GM23338 (cell line): Measurements from ENCODE around the gene TIMM23B.
"Not testable (repeated sequence)": the region's sequence is repeated elsewhere in the genome, so short reads cannot be mapped to it uniquely, and the experiment has no call there.

Source experiments
- CREB1 ChIP-seq: fragments of 250-450 bp; sonication (Bioruptor Pico); IDR thresholded peaks from 2 replicates; pipeline ENCODE4 v1.5.0; 2020; ENCODE audit warnings: low read depth, mild to moderate bottlenecking, moderate library complexity
- EZH2 ChIP-seq: fragments of 200-600 bp; sonication (generic); IDR thresholded peaks from one replicate; pipeline ENCODE4 v1.8.0; 2017; ENCODE audit warnings: antibody characterized with exemption, mild to moderate bottlenecking, low read depth; ENCODE audit not compliant: unreplicated experiment
- EZH2phosphoT487 ChIP-seq: fragments of 200-600 bp; sonication (generic); IDR thresholded peaks from one replicate; pipeline ENCODE4 v1.8.1; 2018; ENCODE audit warnings: antibody characterized with exemption; ENCODE audit not compliant: unreplicated experiment
- JUNB ChIP-seq: IDR thresholded peaks from one replicate; pipeline ENCODE4 v1.6.1; 2016; ENCODE audit warnings: antibody characterized with exemption; ENCODE audit not compliant: unreplicated experiment
- POLR2AphosphoS5 ChIP-seq: IDR thresholded peaks from 2 replicates; pipeline ENCODE4 v1.6.1; 2016; ENCODE audit warnings: antibody characterized with exemption, low read depth
- REST ChIP-seq: IDR thresholded peaks from one replicate; pipeline ENCODE4 v1.6.1; 2018; ENCODE audit warnings: antibody characterized with exemption; ENCODE audit not compliant: unreplicated experiment
- STAT1 ChIP-seq: IDR thresholded peaks from one replicate; pipeline ENCODE4 v1.6.1; 2016; ENCODE audit warnings: antibody characterized with exemption; ENCODE audit not compliant: unreplicated experiment
- ZNF114 ChIP-seq: fragments of 250-450 bp; sonication (Bioruptor Pico); IDR thresholded peaks from 2 replicates; pipeline ENCODE4 v1.5.0; 2020; ENCODE audit warnings: mild to moderate bottlenecking, moderate library complexity
- ZNF331 ChIP-seq: fragments of 250-450 bp; sonication (Bioruptor Pico); IDR thresholded peaks from 2 replicates; pipeline ENCODE4 v1.5.0; 2020; ENCODE audit warnings: low read depth, mild to moderate bottlenecking, moderate library complexity
- TF ChIP-seq, protein P1 (sequence below), 2 experiments: fragments of 200-600 bp in 1 of 2; sonication (generic) in 1 of 2; conservative IDR thresholded peaks; 2 replicates each; pipeline versions ENCODE4 v1.5.1 to v1.6.1; 2016 to 2017; ENCODE audit warnings: antibody characterized with exemption in 2 of 2, low read depth in 2 of 2, mild to moderate bottlenecking in 2 of 2, moderate library complexity in 1 of 2
- TF ChIP-seq, protein P2 (sequence below): fragments of 250-450 bp; sonication (Bioruptor Pico); IDR thresholded peaks from 2 replicates; pipeline ENCODE4 v1.5.0; 2020; ENCODE audit warnings: mild to moderate bottlenecking, moderate library complexity
- TF ChIP-seq, protein P3 (sequence below): IDR thresholded peaks from 2 replicates; pipeline ENCODE4 v1.6.1; 2016; ENCODE audit warnings: antibody characterized with exemption

- TF ChIP-seq, protein P1, sequence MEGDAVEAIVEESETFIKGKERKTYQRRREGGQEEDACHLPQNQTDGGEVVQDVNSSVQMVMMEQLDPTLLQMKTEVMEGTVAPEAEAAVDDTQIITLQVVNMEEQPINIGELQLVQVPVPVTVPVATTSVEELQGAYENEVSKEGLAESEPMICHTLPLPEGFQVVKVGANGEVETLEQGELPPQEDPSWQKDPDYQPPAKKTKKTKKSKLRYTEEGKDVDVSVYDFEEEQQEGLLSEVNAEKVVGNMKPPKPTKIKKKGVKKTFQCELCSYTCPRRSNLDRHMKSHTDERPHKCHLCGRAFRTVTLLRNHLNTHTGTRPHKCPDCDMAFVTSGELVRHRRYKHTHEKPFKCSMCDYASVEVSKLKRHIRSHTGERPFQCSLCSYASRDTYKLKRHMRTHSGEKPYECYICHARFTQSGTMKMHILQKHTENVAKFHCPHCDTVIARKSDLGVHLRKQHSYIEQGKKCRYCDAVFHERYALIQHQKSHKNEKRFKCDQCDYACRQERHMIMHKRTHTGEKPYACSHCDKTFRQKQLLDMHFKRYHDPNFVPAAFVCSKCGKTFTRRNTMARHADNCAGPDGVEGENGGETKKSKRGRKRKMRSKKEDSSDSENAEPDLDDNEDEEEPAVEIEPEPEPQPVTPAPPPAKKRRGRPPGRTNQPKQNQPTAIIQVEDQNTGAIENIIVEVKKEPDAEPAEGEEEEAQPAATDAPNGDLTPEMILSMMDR (conservative IDR thresholded peaks at IDR 0.05; ENCODE audit: low read depth in 2 of 2) = not testable (repeated sequence)
- TF ChIP-seq POLR2AphosphoS5; EZH2; EZH2phosphoT487; CREB1 (CRISPR knock-in tag); STAT1; REST; JUNB; ZNF331 (CRISPR knock-in tag); ZNF114 (CRISPR knock-in tag): not testable (repeated sequence)
- TF ChIP-seq, protein P2, sequence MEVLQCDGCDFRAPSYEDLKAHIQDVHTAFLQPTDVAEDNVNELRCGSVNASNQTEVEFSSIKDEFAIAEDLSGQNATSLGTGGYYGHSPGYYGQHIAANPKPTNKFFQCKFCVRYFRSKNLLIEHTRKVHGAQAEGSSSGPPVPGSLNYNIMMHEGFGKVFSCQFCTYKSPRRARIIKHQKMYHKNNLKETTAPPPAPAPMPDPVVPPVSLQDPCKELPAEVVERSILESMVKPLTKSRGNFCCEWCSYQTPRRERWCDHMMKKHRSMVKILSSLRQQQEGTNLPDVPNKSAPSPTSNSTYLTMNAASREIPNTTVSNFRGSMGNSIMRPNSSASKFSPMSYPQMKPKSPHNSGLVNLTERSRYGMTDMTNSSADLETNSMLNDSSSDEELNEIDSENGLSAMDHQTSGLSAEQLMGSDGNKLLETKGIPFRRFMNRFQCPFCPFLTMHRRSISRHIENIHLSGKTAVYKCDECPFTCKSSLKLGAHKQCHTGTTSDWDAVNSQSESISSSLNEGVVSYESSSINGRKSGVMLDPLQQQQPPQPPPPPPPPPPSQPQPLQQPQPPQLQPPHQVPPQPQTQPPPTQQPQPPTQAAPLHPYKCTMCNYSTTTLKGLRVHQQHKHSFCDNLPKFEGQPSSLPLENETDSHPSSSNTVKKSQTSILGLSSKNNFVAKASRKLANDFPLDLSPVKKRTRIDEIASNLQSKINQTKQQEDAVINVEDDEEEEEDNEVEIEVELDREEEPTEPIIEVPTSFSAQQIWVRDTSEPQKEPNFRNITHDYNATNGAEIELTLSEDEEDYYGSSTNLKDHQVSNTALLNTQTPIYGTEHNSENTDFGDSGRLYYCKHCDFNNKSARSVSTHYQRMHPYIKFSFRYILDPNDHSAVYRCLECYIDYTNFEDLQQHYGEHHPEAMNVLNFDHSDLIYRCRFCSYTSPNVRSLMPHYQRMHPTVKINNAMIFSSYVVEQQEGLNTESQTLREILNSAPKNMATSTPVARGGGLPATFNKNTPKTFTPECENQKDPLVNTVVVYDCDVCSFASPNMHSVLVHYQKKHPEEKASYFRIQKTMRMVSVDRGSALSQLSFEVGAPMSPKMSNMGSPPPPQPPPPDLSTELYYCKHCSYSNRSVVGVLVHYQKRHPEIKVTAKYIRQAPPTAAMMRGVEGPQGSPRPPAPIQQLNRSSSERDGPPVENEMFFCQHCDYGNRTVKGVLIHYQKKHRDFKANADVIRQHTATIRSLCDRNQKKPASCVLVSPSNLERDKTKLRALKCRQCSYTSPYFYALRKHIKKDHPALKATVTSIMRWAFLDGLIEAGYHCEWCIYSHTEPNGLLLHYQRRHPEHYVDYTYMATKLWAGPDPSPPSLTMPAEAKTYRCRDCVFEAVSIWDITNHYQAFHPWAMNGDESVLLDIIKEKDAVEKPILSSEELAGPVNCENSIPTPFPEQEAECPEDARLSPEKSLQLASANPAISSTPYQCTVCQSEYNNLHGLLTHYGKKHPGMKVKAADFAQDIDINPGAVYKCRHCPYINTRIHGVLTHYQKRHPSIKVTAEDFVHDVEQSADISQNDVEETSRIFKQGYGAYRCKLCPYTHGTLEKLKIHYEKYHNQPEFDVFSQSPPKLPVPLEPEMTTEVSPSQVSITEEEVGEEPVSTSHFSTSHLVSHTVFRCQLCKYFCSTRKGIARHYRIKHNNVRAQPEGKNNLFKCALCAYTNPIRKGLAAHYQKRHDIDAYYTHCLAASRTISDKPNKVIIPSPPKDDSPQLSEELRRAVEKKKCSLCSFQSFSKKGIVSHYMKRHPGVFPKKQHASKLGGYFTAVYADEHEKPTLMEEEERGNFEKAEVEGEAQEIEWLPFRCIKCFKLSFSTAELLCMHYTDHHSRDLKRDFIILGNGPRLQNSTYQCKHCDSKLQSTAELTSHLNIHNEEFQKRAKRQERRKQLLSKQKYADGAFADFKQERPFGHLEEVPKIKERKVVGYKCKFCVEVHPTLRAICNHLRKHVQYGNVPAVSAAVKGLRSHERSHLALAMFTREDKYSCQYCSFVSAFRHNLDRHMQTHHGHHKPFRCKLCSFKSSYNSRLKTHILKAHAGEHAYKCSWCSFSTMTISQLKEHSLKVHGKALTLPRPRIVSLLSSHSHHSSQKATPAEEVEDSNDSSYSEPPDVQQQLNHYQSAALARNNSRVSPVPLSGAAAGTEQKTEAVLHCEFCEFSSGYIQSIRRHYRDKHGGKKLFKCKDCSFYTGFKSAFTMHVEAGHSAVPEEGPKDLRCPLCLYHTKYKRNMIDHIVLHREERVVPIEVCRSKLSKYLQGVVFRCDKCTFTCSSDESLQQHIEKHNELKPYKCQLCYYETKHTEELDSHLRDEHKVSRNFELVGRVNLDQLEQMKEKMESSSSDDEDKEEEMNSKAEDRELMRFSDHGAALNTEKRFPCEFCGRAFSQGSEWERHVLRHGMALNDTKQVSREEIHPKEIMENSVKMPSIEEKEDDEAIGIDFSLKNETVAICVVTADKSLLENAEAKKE (CRISPR knock-in tag) = not testable (repeated sequence)
- TF ChIP-seq, protein P3, sequence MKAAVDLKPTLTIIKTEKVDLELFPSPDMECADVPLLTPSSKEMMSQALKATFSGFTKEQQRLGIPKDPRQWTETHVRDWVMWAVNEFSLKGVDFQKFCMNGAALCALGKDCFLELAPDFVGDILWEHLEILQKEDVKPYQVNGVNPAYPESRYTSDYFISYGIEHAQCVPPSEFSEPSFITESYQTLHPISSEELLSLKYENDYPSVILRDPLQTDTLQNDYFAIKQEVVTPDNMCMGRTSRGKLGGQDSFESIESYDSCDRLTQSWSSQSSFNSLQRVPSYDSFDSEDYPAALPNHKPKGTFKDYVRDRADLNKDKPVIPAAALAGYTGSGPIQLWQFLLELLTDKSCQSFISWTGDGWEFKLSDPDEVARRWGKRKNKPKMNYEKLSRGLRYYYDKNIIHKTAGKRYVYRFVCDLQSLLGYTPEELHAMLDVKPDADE = not testable (repeated sequence)
These were observed 75.8 kb downstream of the TIMM23B start for GRCh38 chr10:50017646-50018045.
